Neural cell (in vitro differentiated cells): ENCODE results near the gene GLRA1. TPM values are rescaled to one million over a fixed set of nuclear protein-coding genes. Genes with fewer than 3 reads are reported as not detected.
"Not testable (repeated sequence)": the region's sequence is repeated elsewhere in the genome, so short reads cannot be mapped to it uniquely, and the experiment has no call there.

Experiments
- H2AFZ ChIP-seq: fragments of 200-600, 300-800 bp; sonication (generic), shearing (Covaris generic); 2 replicates; pipeline ENCODE4 v1.6.0; 2014; ENCODE audit warnings: low read depth, mild to moderate bottlenecking, antibody characterized with exemption, low read length, moderate library complexity
- H3F3A ChIP-seq: fragments of 200-600 bp; shearing (Covaris generic); 2 replicates; pipeline ENCODE4 v1.6.1; 2016; ENCODE audit warnings: mild to moderate bottlenecking, moderate library complexity, mixed read lengths, antibody characterized with exemption, low read length; ENCODE audit not compliant: insufficient read depth, poor library complexity, severe bottlenecking
- H3K27ac ChIP-seq: fragments of 200-600, 300-800 bp; sonication (generic), shearing (Covaris generic); 2 replicates; pipeline ENCODE4 v1.5.1; 2014; ENCODE audit warnings: mild to moderate bottlenecking, low read length, moderate library complexity
- H3K27me3 ChIP-seq: fragments of 300-800, 200-600 bp; sonication (generic), shearing (Covaris generic); 2 replicates; pipeline ENCODE4 v1.6.0; 2014; ENCODE audit warnings: mild to moderate bottlenecking, low read depth, low read length, moderate library complexity; ENCODE audit not compliant: insufficient read depth
- H3K36me3 ChIP-seq: fragments of 300-800, 200-600 bp; sonication (generic), shearing (Covaris generic); 2 replicates; pipeline ENCODE4 v1.5.1; 2014; ENCODE audit warnings: mild to moderate bottlenecking, antibody characterized with exemption, low read length, moderate library complexity; ENCODE audit not compliant: insufficient read depth
- H3K4me2 ChIP-seq: fragments of 300-800, 200-600 bp; sonication (generic), shearing (Covaris generic); 2 replicates; pipeline ENCODE4 v1.6.0; 2014; ENCODE audit warnings: mild to moderate bottlenecking, low read length
- H3K4me3 ChIP-seq: fragments of 300-800, 200-600 bp; sonication (generic), shearing (Covaris generic); 2 replicates; pipeline ENCODE4 v1.5.1; 2014; ENCODE audit warnings: mild to moderate bottlenecking, low read length, moderate library complexity
- H3K79me2 ChIP-seq: fragments of 200-600 bp; shearing (Covaris generic); replicated peaks from 2 replicates; pipeline ENCODE4 v1.6.0; 2014; ENCODE audit warnings: mild to moderate bottlenecking, low read length, moderate library complexity; ENCODE audit not compliant: insufficient read depth
- H3K9ac ChIP-seq: fragments of 300-800, 200-600 bp; sonication (generic), shearing (Covaris generic); 2 replicates; pipeline ENCODE4 v1.6.1; 2016; ENCODE audit warnings: mild to moderate bottlenecking, low read length, mixed read lengths
- H3K9me2 ChIP-seq: fragments of 200-600 bp; shearing (Covaris generic); 2 replicates; pipeline ENCODE4 v1.6.1; 2016; ENCODE audit warnings: mild to moderate bottlenecking, low read length, mixed read lengths; ENCODE audit not compliant: insufficient read depth
- H3K9me3 ChIP-seq: fragments of 200-600, 300-800 bp; sonication (generic), shearing (Covaris generic); 2 replicates; pipeline ENCODE4 v1.6.1; 2016; ENCODE audit warnings: mild to moderate bottlenecking, mixed run types, low read length, moderate library complexity, mixed read lengths
- H4K20me1 ChIP-seq: fragments of 200-600 bp; shearing (Covaris generic); 2 replicates; pipeline ENCODE4 v1.6.1; 2016; ENCODE audit warnings: mild to moderate bottlenecking, mixed run types; ENCODE audit not compliant: insufficient read depth
- EZH2 ChIP-seq: fragments of 200-600, 300-800 bp; shearing (Covaris generic), sonication (generic); IDR thresholded peaks from 2 replicates; pipeline ENCODE4 v1.6.1; 2014; ENCODE audit warnings: antibody characterized with exemption, low read length, borderline replicate concordance, mild to moderate bottlenecking; ENCODE audit not compliant: insufficient read depth, poor library complexity, severe bottlenecking
- MXI1 ChIP-seq: fragments of 450-650 bp; conservative IDR thresholded peaks from 2 replicates; pipeline ENCODE4 v1.6.1; 2014; ENCODE audit warnings: antibody characterized with exemption, mild to moderate bottlenecking; ENCODE audit not compliant: poor library complexity, severe bottlenecking
- RAD21 ChIP-seq: fragments of 450-650 bp; conservative IDR thresholded peaks from 2 replicates; pipeline ENCODE4 v1.6.1; 2014; ENCODE audit warnings: antibody characterized with exemption, mild to moderate bottlenecking, moderate library complexity
- polyA plus RNA-seq: library from polyadenylated mRNA; depleted of rRNA; stranded (reverse); fragments of >200 nt; gene quantifications from 2 replicates; pipeline ENCODE4 v1.2.3, GENCODE V29; 2014
- TF ChIP-seq, protein P1 (sequence below): fragments of 450-650 bp; IDR thresholded peaks from 2 replicates; pipeline ENCODE4 v1.5.1; 2014; ENCODE audit warnings: antibody characterized with exemption, mild to moderate bottlenecking, moderate library complexity; ENCODE audit not compliant: poor library complexity, severe bottlenecking
- TF ChIP-seq, protein P2 (sequence below): IDR thresholded peaks from 2 replicates; pipeline ENCODE4 v1.6.1; 2012; ENCODE audit warnings: borderline replicate concordance

Gene GLRA1
- polyA plus RNA-seq, 1 donor from 2014 or later = not detected

DNA sequence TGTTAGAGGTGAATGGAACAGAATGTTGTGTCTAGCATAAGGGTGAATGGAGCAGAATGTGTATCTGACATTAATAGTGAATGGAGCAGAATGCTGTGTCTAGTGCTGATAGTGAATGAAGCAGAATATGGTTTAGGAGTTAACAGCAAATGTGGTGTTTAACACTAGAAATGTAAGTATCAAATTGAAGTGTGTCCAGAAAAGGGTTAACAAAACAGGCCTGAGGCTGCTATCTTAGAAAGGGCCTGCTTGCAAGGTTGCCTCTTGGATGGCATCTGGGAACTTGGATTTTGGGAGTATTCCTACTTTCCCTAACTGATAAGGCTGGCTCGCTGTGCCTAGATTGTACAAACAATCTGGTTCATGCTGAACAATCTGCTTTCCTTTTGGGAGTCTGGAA lies 76.8 kb downstream of the GLRA1 start:
- H2AFZ ChIP-seq = no peak overlapping the region
- TF ChIP-seq, protein P1, sequence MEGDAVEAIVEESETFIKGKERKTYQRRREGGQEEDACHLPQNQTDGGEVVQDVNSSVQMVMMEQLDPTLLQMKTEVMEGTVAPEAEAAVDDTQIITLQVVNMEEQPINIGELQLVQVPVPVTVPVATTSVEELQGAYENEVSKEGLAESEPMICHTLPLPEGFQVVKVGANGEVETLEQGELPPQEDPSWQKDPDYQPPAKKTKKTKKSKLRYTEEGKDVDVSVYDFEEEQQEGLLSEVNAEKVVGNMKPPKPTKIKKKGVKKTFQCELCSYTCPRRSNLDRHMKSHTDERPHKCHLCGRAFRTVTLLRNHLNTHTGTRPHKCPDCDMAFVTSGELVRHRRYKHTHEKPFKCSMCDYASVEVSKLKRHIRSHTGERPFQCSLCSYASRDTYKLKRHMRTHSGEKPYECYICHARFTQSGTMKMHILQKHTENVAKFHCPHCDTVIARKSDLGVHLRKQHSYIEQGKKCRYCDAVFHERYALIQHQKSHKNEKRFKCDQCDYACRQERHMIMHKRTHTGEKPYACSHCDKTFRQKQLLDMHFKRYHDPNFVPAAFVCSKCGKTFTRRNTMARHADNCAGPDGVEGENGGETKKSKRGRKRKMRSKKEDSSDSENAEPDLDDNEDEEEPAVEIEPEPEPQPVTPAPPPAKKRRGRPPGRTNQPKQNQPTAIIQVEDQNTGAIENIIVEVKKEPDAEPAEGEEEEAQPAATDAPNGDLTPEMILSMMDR = no peak
- TF ChIP-seq, protein P2, sequence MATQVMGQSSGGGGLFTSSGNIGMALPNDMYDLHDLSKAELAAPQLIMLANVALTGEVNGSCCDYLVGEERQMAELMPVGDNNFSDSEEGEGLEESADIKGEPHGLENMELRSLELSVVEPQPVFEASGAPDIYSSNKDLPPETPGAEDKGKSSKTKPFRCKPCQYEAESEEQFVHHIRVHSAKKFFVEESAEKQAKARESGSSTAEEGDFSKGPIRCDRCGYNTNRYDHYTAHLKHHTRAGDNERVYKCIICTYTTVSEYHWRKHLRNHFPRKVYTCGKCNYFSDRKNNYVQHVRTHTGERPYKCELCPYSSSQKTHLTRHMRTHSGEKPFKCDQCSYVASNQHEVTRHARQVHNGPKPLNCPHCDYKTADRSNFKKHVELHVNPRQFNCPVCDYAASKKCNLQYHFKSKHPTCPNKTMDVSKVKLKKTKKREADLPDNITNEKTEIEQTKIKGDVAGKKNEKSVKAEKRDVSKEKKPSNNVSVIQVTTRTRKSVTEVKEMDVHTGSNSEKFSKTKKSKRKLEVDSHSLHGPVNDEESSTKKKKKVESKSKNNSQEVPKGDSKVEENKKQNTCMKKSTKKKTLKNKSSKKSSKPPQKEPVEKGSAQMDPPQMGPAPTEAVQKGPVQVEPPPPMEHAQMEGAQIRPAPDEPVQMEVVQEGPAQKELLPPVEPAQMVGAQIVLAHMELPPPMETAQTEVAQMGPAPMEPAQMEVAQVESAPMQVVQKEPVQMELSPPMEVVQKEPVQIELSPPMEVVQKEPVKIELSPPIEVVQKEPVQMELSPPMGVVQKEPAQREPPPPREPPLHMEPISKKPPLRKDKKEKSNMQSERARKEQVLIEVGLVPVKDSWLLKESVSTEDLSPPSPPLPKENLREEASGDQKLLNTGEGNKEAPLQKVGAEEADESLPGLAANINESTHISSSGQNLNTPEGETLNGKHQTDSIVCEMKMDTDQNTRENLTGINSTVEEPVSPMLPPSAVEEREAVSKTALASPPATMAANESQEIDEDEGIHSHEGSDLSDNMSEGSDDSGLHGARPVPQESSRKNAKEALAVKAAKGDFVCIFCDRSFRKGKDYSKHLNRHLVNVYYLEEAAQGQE = no peak
- TF ChIP-seq MXI1 = no peak
- no peaks in the 10 kb centered on the region for H3K9me3 ChIP-seq
- no peaks in the 10 kb centered on the region for H3K9me2 ChIP-seq
- no peak overlapping the region for H3K4me2 ChIP-seq
- no peak overlapping the region for H3K9ac ChIP-seq
- H3K27ac ChIP-seq = no peak overlapping the region
- no peaks in the 10 kb centered on the region for H3K27me3 ChIP-seq
- no peaks in the 10 kb centered on the region for H3K79me2 ChIP-seq
- no peaks in the 10 kb centered on the region for H3F3A ChIP-seq
- no peaks in the 10 kb centered on the region for H3K36me3 ChIP-seq
- no peak overlapping the region for H3K4me3 ChIP-seq
- no peaks in the 10 kb centered on the region for H4K20me1 ChIP-seq

DNA sequence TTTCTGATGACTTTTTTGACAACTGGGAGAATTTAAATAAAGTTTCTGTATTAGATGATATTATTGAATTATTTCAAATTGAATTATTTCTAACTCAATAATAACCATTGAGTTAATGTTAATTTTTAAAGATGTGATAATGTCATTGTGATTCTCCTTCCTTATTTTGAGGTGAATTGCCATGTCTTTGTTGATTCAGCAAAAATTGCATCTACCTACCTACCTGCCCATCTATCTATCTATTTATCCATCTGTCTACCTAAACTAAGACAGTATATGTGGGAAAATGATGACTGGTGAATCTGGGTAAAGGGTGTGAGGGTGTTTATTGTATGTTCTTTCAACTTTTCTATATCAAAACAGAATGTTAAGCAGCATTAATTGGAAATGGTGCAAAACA lies 77.9 kb downstream of the GLRA1 start:
- H4K20me1 ChIP-seq = no peaks in the 10 kb centered on the region
- no peak overlapping the region for H3K4me3 ChIP-seq
- H3K36me3 ChIP-seq = no peaks in the 10 kb centered on the region
- no peak overlapping the region for H2AFZ ChIP-seq
- no peaks in the 10 kb centered on the region for H3K9me3 ChIP-seq
- no peaks in the 10 kb centered on the region for H3K79me2 ChIP-seq
- H3K9ac ChIP-seq = no peak overlapping the region
- no peaks in the 10 kb centered on the region for H3K9me2 ChIP-seq
- H3K27me3 ChIP-seq = no peaks in the 10 kb centered on the region
- no peaks in the 10 kb centered on the region for H3F3A ChIP-seq
- TF ChIP-seq EZH2 (no peak), RAD21 (no peak)
- TF ChIP-seq, protein P1 = no peak
- H3K4me2 ChIP-seq = no peak overlapping the region
- H3K27ac ChIP-seq = no peak overlapping the region

DNA sequence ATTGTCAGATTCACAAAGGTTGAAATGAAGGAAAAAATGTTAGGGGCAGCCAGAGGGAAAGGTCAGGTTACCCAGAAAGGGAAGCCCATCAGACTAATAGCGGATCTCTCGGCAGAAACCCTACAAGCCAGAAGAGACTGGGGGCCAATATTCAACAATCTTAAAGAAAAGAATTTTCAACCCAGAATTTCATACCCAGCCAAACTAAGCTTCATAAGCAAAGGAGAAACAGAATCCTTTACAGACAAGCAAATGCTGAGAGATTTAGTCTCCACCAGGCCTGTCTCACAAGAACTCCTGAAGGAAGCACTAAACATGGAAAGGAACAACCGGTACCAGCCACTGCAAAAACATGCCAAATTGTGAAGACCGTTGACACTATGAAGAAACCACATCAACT lies 91.8 kb downstream of the GLRA1 start:
- not testable (repeated sequence) for H3K36me3 ChIP-seq, H3K4me3 ChIP-seq, H3K79me2 ChIP-seq, H3K9me3 ChIP-seq, H3K27me3 ChIP-seq, H3K9me2 ChIP-seq, H3K9ac ChIP-seq, H3K4me2 ChIP-seq, H4K20me1 ChIP-seq, H2AFZ ChIP-seq, H3F3A ChIP-seq, H3K27ac ChIP-seq
